Neutrophil (primary cell): Measurements from ENCODE around the gene SDF4.
A peak's percentile ranks its signal among the peaks of the same experiment; 100 is the strongest.

ENCODE experiments used
- H3K27ac ChIP-seq: fragments of 200-600 bp; sonication (generic); 2 replicates; pipeline ENCODE4 v1.5.1; 2016; ENCODE audit warnings: mild to moderate bottlenecking, moderate library complexity
- H3K27me3 ChIP-seq: fragments of 200-600 bp; sonication (generic); 2 replicates; pipeline ENCODE4 v1.6.0; 2016; ENCODE audit warnings: mild to moderate bottlenecking
- H3K36me3 ChIP-seq: fragments of 200-600 bp; sonication (generic); 2 replicates; pipeline ENCODE4 v1.5.1; 2017
- H3K4me1 ChIP-seq, 2 experiments: fragments of 200-600 bp in 1 of 2; sonication (generic) in 1 of 2; 1 replicate in 1 of 2; 2 replicates in 1 of 2; pipeline versions ENCODE4 v1.5.1 to v1.6.1; 2013 to 2016; ENCODE audit warnings: low read depth in 1 of 2, low read length in 1 of 2, mild to moderate bottlenecking in 1 of 2, moderate library complexity in 1 of 2; ENCODE audit not compliant: control insufficient read depth in 1 of 2, insufficient read depth in 1 of 2
- H3K4me3 ChIP-seq, 2 experiments: fragments of 200-600 bp in 1 of 2; sonication (generic) in 1 of 2; 1 replicate in 1 of 2; 2 replicates in 1 of 2; pipeline ENCODE4 v1.5.1; 2013 to 2016; ENCODE audit warnings: low read depth in 1 of 2, low read length in 1 of 2, mild to moderate bottlenecking in 1 of 2, moderate library complexity in 1 of 2
- H3K9me3 ChIP-seq: fragments of 200-600 bp; sonication (generic); 2 replicates; pipeline ENCODE4 v1.5.1; 2016
- CTCF ChIP-seq: fragments of 200-600 bp; sonication (generic); IDR thresholded peaks from 2 replicates; pipeline ENCODE4 v1.5.1; 2016; ENCODE audit warnings: antibody characterized with exemption

SDF4 gene

GRCh38 chr1:1274931-1275431 lies 43.2 kb upstream of the SDF4 start:
- Histone ChIP-seq H3K9me3 (no peaks in the 10 kb centered on the region), H3K27ac (no peak overlapping the region), H3K4me1 (peaks cover 29% of the 10 kb centered on the region in 2 experiments), H3K4me3 (peak overlapping the region in 1 of 2 experiments; percentile 94), H3K36me3 (peaks cover 11% of the 10 kb centered on the region), H3K27me3 (no peaks in the 10 kb centered on the region)
- TF ChIP-seq CTCF, result no peak

- Histone ChIP-seq H3K4me3 (peak overlapping the region; percentile 86 to 94), H3K4me1 (peaks cover 29% of the 10 kb centered on the region in 2 experiments), H3K9me3 (no peaks in the 10 kb centered on the region), H3K36me3 (peaks cover 17% of the 10 kb centered on the region), H3K27me3 (no peaks in the 10 kb centered on the region), H3K27ac (peak overlapping the region; percentile 84)
- TF ChIP-seq CTCF, result no peak
Measured at GRCh38 chr1:1274299-1274930, 42.6 kb upstream of the SDF4 start.

- Histone ChIP-seq H3K27me3 (no peaks in the 10 kb centered on the region), H3K4me3 (peak within 1 kb of the TSS; percentile 86 to 94), H3K9me3 (no peaks in the 10 kb centered on the region), H3K27ac (peak within 1 kb of the TSS; percentile 84), H3K4me1 (peaks cover 29% of the 10 kb centered on the region in 2 experiments), H3K36me3 (peaks cover 18% of the 10 kb centered on the region)
- TF ChIP-seq CTCF, result peak; percentile 37
Measured at GRCh38 chr1:1273512-1274298, 41.9 kb upstream of the SDF4 start, which contains the start of gene UBE2J2. UBE2J2 (minus strand) TSS chr1:1273854; CDS start chr1:1267992, 5,862 bp downstream.

GRCh38 chr1:1273209-1273511 lies 41.4 kb upstream of the SDF4 start:
- H3K9me3 ChIP-seq, result no peaks in the 10 kb centered on the region
- peak overlapping the region; percentile 84 for H3K27ac ChIP-seq
- no peaks in the 10 kb centered on the region for H3K27me3 ChIP-seq
- TF ChIP-seq CTCF, result no peak
- peak overlapping the region; percentile 86 to 94 for H3K4me3 ChIP-seq
- H3K36me3 ChIP-seq, result peaks cover 22% of the 10 kb centered on the region
- H3K4me1 ChIP-seq, result peaks cover 29% of the 10 kb centered on the region in 2 experiments

- peaks cover 29% of the 10 kb centered on the region in 2 experiments for H3K4me1 ChIP-seq
- TF ChIP-seq CTCF, result no peak
- no peaks in the 10 kb centered on the region for H3K27me3 ChIP-seq
- H3K36me3 ChIP-seq, result peaks cover 28% of the 10 kb centered on the region
- peak overlapping the region; percentile 84 for H3K27ac ChIP-seq
- peak overlapping the region; percentile 86 to 94 for H3K4me3 ChIP-seq
- H3K9me3 ChIP-seq, result no peaks in the 10 kb centered on the region
Measured at GRCh38 chr1:1272341-1273208, 40.8 kb upstream of the SDF4 start.
